Gastrocnemius medialis (tissue), 4 donors: Measurements from ENCODE around the gene RIMBP2. TPM values are rescaled to one million over a fixed set of nuclear protein-coding genes. Genes with fewer than 3 reads are reported as not detected.

ENCODE experiments used
- ATAC-seq, 2 donors: fragments of 150-250 bp; one replicate each; pipeline ENCODE4 v1.9.1; 2016
- DNase-seq, 2 donors: peaks; one replicate each; pipeline ENCODE4 v3.0.0-alpha.2; 2019
- H3K27ac ChIP-seq, 4 donors: fragments of 200-600 bp; sonication (generic); 1 replicate in 1 of 4; 2 replicates in 3 of 4; pipeline ENCODE4 v1.5.1; 2016 to 2018; ENCODE audit warnings: mild to moderate bottlenecking in 2 of 4, moderate library complexity in 1 of 4
- H3K27me3 ChIP-seq, 3 donors: fragments of 200-600 bp; sonication (generic) in 2 of 3; 1 replicate in 1 of 3; 2 replicates in 2 of 3; pipeline versions ENCODE4 v1.5.1 to v1.6.0; 2016 to 2019; ENCODE audit warnings: mild to moderate bottlenecking in 1 of 3, moderate library complexity in 1 of 3
- H3K36me3 ChIP-seq, 2 donors: fragments of 200-600 bp; sonication (generic) in 1 of 2; one replicate each; pipeline ENCODE4 v1.5.1; 2017 to 2018
- H3K4me1 ChIP-seq, 2 donors: fragments of 200-600 bp; sonication (generic) in 1 of 2; one replicate each; pipeline ENCODE4 v1.5.1; 2016 to 2017; ENCODE audit warnings: mild to moderate bottlenecking in 2 of 2
- H3K4me3 ChIP-seq, 4 donors: fragments of 200-600 bp; sonication (generic) in 3 of 4; 1 replicate in 1 of 4; 2 replicates in 3 of 4; pipeline ENCODE4 v1.5.1; 2016 to 2019; ENCODE audit warnings: mild to moderate bottlenecking in 2 of 4
- H3K9me3 ChIP-seq, 3 donors: fragments of 200-600 bp; sonication (generic) in 2 of 3; 1 replicate in 1 of 3; 2 replicates in 2 of 3; pipeline ENCODE4 v1.5.1; 2016 to 2019
- CTCF ChIP-seq, 5 experiments: fragments of 450-650 bp in 3 of 5; fragments of 200-600 bp in 2 of 5; sonication (generic) in 2 of 5; IDR thresholded peaks in 4 of 5; conservative IDR thresholded peaks in 1 of 5; 1 replicate in 4 of 5; 2 replicates in 1 of 5; pipeline ENCODE4 v1.5.1; 2016 to 2019; ENCODE audit warnings: antibody characterized with exemption in 5 of 5, mild to moderate bottlenecking in 3 of 5, moderate library complexity in 3 of 5
- POLR2A ChIP-seq, 2 donors: fragments of 450-650 bp; IDR thresholded peaks; one replicate each; pipeline ENCODE4 v1.6.1; 2017; ENCODE audit warnings: antibody characterized with exemption in 2 of 2, mild to moderate bottlenecking in 2 of 2, moderate library complexity in 2 of 2
- in situ Hi-C, 4 donors: fragments of 200-750 bp; cut with MboI; loops; one replicate each; pipeline versions ENCODE4 v1.15.0 to v1.8.0; 2017; ENCODE audit warnings: low sequenced_read_pairs in 4 of 4
- intact Hi-C: fragments of 100-400 bp; cut with DNase I; formaldehyde crosslinking; loops from one replicate; pipeline ENCODE4 v1.15.1; 2023; ENCODE audit warnings: low total_unique reads
- total RNA-seq, 4 donors: library from RNA; depleted of rRNA; stranded (reverse); fragments of >200 nt; gene quantifications; one replicate each; pipeline versions ENCODE4 v1.1.0 to v1.2.3, GENCODE V29; 2016

The RIMBP2 gene
- total RNA-seq, 4 donors from 2014 or later = 0.76 to 2.2 (median 1.2) TPM; not detected in 1

DNA sequence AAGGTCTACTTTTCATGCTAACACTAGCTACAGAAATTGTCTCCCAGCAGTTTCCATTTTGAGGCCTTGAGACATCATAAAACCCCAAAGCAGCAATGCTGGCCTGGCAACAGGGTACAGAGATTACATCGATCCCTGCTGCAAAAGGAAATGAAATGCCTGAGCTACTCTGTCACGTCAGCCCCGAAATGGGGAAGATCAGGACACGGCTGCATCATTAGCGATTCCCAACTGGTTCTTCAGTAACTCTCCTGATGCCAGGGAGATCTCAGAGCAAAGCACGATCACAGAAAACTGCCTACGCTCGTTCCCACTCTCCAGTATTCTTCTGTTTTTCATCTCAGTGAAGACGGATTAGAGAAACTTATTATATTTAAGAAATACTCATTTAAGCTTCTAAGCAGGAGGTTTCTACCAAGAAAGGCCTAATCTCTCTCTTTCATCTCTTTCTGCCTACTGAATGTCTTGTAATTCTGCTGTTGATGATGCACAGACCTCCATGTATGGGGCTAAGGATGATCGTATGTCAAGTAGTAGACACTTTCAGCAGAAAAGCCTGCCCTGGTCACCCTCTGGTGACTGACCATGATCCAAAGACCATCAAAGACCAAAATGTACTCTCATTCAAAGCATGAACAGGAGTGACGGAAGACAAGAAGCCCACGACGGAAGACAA, 168.5 kb downstream of the RIMBP2 start:
- Histone ChIP-seq H3K4me3 (no peak overlapping the region), H3K27me3 (no peaks in the 10 kb centered on the region), H3K4me1 (no peaks in the 10 kb centered on the region), H3K36me3 (no peaks in the 10 kb centered on the region), H3K9me3 (peaks cover 0 to 8% (median 0%) of the 10 kb centered on the region in 3 donors), H3K27ac (no peak overlapping the region)
- in situ Hi-C loops = no loop called here
- ATAC-seq = no peak
- intact Hi-C loops = no loop called here
- TF ChIP-seq POLR2A (IDR thresholded peaks at IDR 0.05) (no peak), CTCF (IDR thresholded peaks at IDR 0.05 in 4 of 5, conservative IDR thresholded peaks at IDR 0.05 in 1 of 5) (no peak)
- DNase-seq = no peak

DNA sequence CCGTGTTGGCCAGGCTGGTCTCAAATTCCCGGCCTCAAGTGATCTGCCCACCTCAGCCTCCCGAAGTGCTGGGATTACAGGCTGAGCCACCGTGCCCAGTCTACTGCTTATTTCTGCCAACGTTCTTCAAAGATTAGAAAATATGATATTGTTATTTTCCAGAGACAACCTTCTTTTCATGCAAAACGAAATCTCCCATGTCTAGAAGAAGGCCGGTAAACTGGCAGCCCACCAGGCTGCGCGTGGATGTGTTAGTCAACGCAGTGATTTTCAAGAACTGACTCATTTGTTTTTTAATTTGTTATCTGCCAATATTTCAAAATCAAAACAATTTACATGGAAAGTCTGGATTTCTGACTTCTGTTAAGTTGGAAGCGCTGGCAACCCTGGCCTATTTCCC, 169.6 kb downstream of the RIMBP2 start:
- DNase-seq = no peak
- intact Hi-C loops = no loop called here
- TF ChIP-seq POLR2A (IDR thresholded peaks at IDR 0.05) = no peak
- TF ChIP-seq CTCF (IDR thresholded peaks at IDR 0.05 in 4 of 5, conservative IDR thresholded peaks at IDR 0.05 in 1 of 5) = no peak

GRCh38 chr12:130545475-130545874, 170.6 kb downstream of the RIMBP2 start:
- in situ Hi-C loops (no loop called here), intact Hi-C loops (no loop called here)
- TF ChIP-seq POLR2A (IDR thresholded peaks at IDR 0.05) = no peak
- TF ChIP-seq CTCF (IDR thresholded peaks at IDR 0.05 in 4 of 5, conservative IDR thresholded peaks at IDR 0.05 in 1 of 5) = no peak
- Histone ChIP-seq H3K4me3 (no peak overlapping the region), H3K36me3 (no peaks in the 10 kb centered on the region), H3K27ac (no peak overlapping the region), H3K27me3 (no peaks in the 10 kb centered on the region), H3K4me1 (no peaks in the 10 kb centered on the region), H3K9me3 (no peaks in the 10 kb centered on the region)
- ATAC-seq (no peak), DNase-seq (no peak)

More for the DNA sequence above, 169.6 kb downstream of the RIMBP2 start:
- no peaks in the 10 kb centered on the region for H3K4me1 ChIP-seq
- H3K27me3 ChIP-seq = no peaks in the 10 kb centered on the region
- ATAC-seq = no peak
- no peaks in the 10 kb centered on the region for H3K36me3 ChIP-seq
- peaks cover 0 to 5% (median 0%) of the 10 kb centered on the region in 3 donors for H3K9me3 ChIP-seq
- in situ Hi-C loops = no loop called here
- no peak overlapping the region for H3K27ac ChIP-seq
- no peak overlapping the region for H3K4me3 ChIP-seq

- in situ Hi-C loops (no loop called here), intact Hi-C loops (no loop called here)
- ATAC-seq = no peak
- TF ChIP-seq CTCF (IDR thresholded peaks at IDR 0.05 in 4 of 5, conservative IDR thresholded peaks at IDR 0.05 in 1 of 5) (no peak), POLR2A (IDR thresholded peaks at IDR 0.05) (no peak)
- no peaks in the 10 kb centered on the region for H3K9me3 ChIP-seq
- H3K27ac ChIP-seq = no peak overlapping the region
- no peaks in the 10 kb centered on the region for H3K36me3 ChIP-seq
- H3K4me1 ChIP-seq = no peaks in the 10 kb centered on the region
- no peak for DNase-seq
- no peaks in the 10 kb centered on the region for H3K27me3 ChIP-seq
- H3K4me3 ChIP-seq = no peak overlapping the region
Measured at GRCh38 chr12:130540376-130540775, 175.7 kb downstream of the RIMBP2 start.
